Measurements from ENCODE around the gene PDYN.

DNA sequence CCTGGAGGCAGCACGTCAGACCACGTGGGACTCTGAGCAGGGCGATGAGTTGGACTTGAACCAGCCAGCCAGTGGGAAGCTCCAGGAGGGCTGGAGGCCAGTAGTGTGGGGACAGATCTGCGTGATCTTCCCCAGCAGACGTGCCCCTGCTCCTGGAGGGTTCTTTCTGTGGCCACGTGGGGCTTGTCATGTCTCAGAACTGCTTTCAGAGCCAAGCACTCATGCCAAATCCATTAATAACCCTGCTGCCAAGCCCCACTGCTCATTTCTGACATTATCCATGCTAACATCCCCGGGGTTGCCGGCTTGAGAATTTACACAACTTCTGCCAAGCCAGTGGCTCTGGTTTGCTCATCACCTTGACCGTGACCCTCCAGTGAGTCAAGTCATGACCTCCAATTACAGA, 60.4 kb downstream of the PDYN start:
- TF ChIP-seq, protein P1, sequence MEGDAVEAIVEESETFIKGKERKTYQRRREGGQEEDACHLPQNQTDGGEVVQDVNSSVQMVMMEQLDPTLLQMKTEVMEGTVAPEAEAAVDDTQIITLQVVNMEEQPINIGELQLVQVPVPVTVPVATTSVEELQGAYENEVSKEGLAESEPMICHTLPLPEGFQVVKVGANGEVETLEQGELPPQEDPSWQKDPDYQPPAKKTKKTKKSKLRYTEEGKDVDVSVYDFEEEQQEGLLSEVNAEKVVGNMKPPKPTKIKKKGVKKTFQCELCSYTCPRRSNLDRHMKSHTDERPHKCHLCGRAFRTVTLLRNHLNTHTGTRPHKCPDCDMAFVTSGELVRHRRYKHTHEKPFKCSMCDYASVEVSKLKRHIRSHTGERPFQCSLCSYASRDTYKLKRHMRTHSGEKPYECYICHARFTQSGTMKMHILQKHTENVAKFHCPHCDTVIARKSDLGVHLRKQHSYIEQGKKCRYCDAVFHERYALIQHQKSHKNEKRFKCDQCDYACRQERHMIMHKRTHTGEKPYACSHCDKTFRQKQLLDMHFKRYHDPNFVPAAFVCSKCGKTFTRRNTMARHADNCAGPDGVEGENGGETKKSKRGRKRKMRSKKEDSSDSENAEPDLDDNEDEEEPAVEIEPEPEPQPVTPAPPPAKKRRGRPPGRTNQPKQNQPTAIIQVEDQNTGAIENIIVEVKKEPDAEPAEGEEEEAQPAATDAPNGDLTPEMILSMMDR (IDR thresholded peaks at IDR 0.05): no peak
- no peak for TF ChIP-seq POLR2A (IDR thresholded peaks at IDR 0.05)
